Motor neuron (in vitro differentiated cells): Measurements from ENCODE around the gene C5orf24. TPM values are rescaled to one million over a fixed set of nuclear protein-coding genes. Genes with fewer than 3 reads are reported as not detected.

ENCODE experiments used
- ATAC-seq, 8 experiments: fragments of 200-7000 bp; cut with Tn5 transposase; replicated peaks in 6 of 8; 2 replicates each; pipeline ENCODE4 v1.8.0; 2021; ENCODE audit warnings: mild to moderate bottlenecking in 8 of 8, moderate library complexity in 8 of 8
- H3K27ac ChIP-seq, 2 donors: fragments of 250-450 bp; sonication (Bioruptor Pico); 2 replicates each; pipeline ENCODE4 v1.9.0; 2021; ENCODE audit warnings: antibody characterized with exemption in 2 of 2, mild to moderate bottlenecking in 2 of 2, moderate library complexity in 1 of 2
- H3K4me1 ChIP-seq, 2 donors: fragments of 250-450 bp; sonication (Bioruptor Pico); replicated peaks in 1 of 2; 2 replicates each; pipeline ENCODE4 v1.6.1; 2021; ENCODE audit warnings: antibody characterized with exemption in 2 of 2, mild to moderate bottlenecking in 2 of 2, moderate library complexity in 1 of 2
- H3K4me3 ChIP-seq, 5 donors: fragments of 250-450 bp; sonication (Bioruptor Pico); 2 replicates each; pipeline ENCODE4 v1.9.0; 2021; ENCODE audit warnings: antibody characterized with exemption in 5 of 5, mild to moderate bottlenecking in 5 of 5, moderate library complexity in 4 of 5
- WGBS, 10 experiments: fragments of 450-650 bp; shearing (Covaris generic); methylation state at CpG; one replicate each; pipeline ENCODE4 v1.0.0; 2022; 5-methylcytosine and 5-hydroxymethylcytosine counted together
- in situ Hi-C, 9 experiments: fragments of 400-800 bp; cut with MboI; loops; one replicate each; pipeline ENCODE4 v1.15.0; 2021; ENCODE audit warnings: low sequenced_read_pairs in 9 of 9, low pct_unique_long_range_greater_than_20kb in 2 of 9; ENCODE audit not compliant: unreplicated experiment in 9 of 9
- total RNA-seq, 8 experiments: library from RNA; unstranded; fragments of 300-600 nt; gene quantifications; 2 replicates each; pipeline versions ENCODE4 v1.2.3 to v1.2.4, GENCODE V29; 2022

The C5orf24 gene
- 100 to 1,000 TPM in 2 of 8 experiments, 10 to 100 TPM in 6; 37.4 to 166 (median 47.4) TPM for total RNA-seq

DNA sequence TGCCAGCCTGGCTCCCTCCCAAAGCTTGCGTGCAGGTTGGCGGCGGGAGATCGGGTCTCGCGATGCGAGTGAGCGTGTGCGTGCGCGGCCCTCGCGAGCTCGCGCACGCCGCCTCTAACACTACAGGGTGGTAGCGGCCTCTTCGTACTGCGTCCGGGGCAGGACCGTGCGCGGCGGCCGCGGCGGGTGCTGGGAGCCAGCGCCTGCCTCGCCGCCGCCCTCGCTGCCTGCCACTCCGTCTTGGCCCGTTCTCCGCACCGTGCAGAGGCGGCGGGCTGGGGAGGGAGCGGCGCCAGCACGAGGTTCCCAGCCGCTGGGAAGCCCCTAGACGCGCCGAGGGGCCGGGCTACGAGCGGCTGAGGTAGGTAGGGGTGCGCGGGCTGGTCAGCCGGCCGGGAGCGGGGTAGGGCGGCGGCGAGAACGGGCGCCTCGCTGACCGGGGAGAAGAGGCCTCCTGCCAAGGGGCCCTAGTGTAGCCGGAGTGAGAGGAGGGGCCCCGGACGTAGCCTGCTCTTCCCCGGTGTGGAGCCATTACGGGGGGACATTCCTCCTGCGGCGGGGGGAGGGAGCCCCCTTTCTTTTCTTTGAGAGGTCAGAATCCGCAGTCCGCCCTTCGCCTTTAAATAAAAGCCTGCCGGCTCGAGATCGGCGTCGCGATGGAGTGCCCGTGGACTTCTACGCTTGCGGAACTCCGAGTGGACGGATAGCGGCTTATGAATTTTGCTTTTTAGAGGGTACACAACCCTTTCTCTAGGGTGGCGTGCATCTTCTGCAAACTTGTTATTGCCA, at the start of gene C5orf24:
C5orf24 (plus strand) TSS at position 117 of the 789 bp plus-strand sequence. CDS start 8,933 bp downstream, outside the sequence.
- in situ Hi-C loops: no loop called here
- peak within 1 kb of the TSS; percentile 94 to 97 for H3K27ac ChIP-seq
- peak; percentile 88 to 97 (median 96) for ATAC-seq
- H3K4me1 ChIP-seq: peaks cover 13 to 16% of the 10 kb centered on the region in 2 donors
- WGBS, 10 experiments: 0 to 3% (median 0%) methylated on average over 2 to 16 of the region's 84 CpGs; no CpG with 5 or more reads in 4 of the 10 experiments
- peak within 1 kb of the TSS; percentile 67 to 86 (median 77) for H3K4me3 ChIP-seq

DNA sequence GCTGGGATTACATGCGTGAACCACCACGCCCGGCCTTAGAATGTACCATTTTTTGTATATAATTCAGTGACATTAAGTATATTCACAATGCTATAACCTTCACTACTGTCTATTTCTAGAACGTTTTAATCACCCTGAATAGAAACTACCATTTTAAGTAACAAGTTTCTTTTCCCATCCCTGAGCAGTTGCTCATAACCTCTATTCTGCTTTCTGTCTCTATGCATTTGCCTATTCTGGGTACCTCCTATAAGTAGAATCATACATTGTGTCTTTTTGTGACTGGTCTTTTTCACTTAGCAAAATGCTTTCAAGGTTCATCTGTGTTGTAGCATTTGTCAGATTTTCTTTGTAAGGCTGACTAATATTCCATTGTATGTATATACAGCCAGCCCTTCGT, 47.3 kb upstream of the C5orf24 start:
- Histone ChIP-seq H3K27ac (no peak overlapping the region), H3K4me1 (no peaks in the 10 kb centered on the region), H3K4me3 (no peak overlapping the region)
- 33 to 98% (median 92%) methylated on average over 1 to 5 of the region's 5 CpGs; no CpG with 5 or more reads in 2 of the 10 experiments for WGBS, 10 experiments
- in situ Hi-C loops: loop anchor here in 1 of 9 experiments (25.0 kb wide), 1 partner anchor 111 kb away; no protein-coding TSS in a partner anchor
- no peak for ATAC-seq

DNA sequence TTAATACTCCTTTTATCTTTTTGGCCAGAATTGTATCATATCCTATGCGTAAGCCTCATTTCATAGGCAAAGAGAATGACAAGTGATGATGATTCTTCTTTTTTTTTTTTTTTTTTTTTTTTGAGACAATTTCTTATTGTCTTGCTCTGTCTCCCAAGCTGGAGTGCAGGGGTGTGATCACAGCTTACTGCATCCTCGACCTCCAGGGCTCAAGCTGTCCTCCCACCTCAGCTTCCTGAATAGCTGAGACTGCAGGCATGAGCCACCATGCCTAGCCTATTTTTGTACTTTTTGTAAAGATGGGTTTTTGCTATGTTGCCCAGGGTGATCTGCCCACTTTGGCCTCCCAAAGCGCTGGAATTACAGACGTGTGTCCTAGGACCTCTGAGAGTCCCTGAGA, 41.9 kb upstream of the C5orf24 start:
- H3K27ac ChIP-seq: no peak overlapping the region
- ATAC-seq: no peak
- no peaks in the 10 kb centered on the region for H3K4me1 ChIP-seq
- H3K4me3 ChIP-seq: no peak overlapping the region
- in situ Hi-C loops: no loop called here
- WGBS, 10 experiments: 80 to 100% (median 96%) methylated on average over 1 to 3 of the region's 4 CpGs; no CpG with 5 or more reads in 2 of the 10 experiments

DNA sequence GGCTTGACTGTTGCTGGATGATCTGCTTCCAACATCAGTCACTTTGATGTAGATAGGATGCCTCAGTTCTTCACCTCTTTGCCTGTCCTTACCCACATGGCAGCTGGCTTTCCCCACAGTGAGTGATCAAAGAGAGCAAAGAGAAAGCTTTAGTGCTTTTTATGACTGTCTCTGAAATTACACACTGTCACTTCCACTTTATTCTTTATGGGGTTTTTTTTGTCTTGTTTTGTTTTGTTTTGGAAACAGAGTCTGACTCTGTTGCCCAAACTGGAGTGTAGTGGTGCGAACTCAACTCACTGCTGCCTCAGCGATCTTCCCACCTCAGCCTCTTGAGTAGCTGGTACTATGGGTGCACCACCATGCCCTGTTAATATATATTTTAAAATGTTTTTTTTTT, 32.4 kb upstream of the C5orf24 start:
- no peaks in the 10 kb centered on the region for H3K4me1 ChIP-seq
- ATAC-seq: no peak
- H3K4me3 ChIP-seq: no peak overlapping the region
- in situ Hi-C loops: no loop called here
- H3K27ac ChIP-seq: no peak overlapping the region
- WGBS, 10 experiments: 90 to 100% (median 100%) methylated on average over 1 to 2 of the region's 2 CpGs; no CpG with 5 or more reads in 5 of the 10 experiments

DNA sequence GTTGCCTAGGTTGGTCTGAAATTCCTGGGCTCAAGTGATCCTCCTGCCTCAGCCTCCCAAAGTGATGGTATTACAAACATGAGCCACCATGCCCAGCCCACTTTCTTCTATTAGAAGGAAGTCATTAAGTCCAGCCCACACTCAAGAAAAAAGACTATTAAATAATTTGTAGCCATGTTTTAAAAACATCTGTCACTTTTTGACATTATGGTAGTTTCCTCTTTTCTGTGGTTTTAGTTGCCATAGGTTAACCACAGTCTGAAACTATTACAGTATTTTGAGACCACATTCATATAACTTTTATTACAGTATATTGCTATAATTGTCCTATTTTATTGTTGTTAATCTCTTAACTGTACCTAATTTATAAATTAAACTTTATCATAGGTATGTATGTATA, 31.9 kb upstream of the C5orf24 start:
- no peak overlapping the region for H3K4me3 ChIP-seq
- in situ Hi-C loops: no loop called here
- ATAC-seq: no peak
- H3K27ac ChIP-seq: no peak overlapping the region
- H3K4me1 ChIP-seq: no peaks in the 10 kb centered on the region

DNA sequence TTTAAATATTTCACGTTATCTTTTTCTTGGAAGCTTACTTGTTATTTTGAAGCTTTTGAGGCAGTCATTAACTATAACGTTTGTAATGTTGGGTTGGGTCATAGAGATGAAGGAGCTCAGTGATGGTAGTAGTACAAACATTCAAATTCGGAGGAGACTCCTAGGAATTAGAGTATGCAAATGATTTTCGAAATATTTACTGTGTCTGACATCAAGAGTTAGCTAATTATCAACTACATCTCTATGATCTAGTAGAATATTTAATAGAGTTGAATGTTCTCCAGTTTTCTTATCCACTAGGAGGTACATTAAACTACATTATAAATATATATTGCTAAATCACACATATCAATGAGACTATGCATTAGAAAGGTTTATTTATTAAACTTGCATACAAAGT, 28.8 kb upstream of the C5orf24 start:
- H3K4me1 ChIP-seq: no peaks in the 10 kb centered on the region
- ATAC-seq: no peak
- H3K4me3 ChIP-seq: no peak overlapping the region
- WGBS, 10 experiments: 37 to 100% (median 90%) methylated on average over 1 to 4 of the region's 4 CpGs
- no peak overlapping the region for H3K27ac ChIP-seq
- in situ Hi-C loops: no loop called here

DNA sequence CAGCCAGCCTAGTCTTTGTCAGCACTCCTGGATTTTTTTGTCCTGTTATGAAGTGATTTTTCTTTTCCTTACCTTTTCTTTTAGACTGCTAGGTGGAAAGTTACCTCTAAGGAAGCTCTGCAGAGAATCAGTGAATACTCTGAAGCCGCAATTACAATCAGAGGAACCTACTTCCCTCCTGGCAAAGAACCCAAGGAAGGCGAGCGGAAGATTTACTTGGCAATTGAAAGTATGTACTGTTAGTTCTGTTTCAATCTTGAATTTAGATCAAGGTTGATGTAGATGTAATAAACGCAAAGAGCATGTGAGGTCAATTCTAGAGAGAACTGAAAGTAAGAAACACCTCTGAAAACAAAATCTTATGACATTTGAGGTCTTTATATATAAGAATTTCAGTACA, 27.0 kb upstream of the C5orf24 start:
- no peak for ATAC-seq
- Histone ChIP-seq H3K4me1 (no peaks in the 10 kb centered on the region), H3K4me3 (no peak overlapping the region), H3K27ac (no peak overlapping the region)
- 74 to 100% (median 91%) methylated on average over 2 to 4 of the region's 4 CpGs for whole genome bisulfite sequencing, 10 experiments
- in situ Hi-C loops: no loop called here

DNA sequence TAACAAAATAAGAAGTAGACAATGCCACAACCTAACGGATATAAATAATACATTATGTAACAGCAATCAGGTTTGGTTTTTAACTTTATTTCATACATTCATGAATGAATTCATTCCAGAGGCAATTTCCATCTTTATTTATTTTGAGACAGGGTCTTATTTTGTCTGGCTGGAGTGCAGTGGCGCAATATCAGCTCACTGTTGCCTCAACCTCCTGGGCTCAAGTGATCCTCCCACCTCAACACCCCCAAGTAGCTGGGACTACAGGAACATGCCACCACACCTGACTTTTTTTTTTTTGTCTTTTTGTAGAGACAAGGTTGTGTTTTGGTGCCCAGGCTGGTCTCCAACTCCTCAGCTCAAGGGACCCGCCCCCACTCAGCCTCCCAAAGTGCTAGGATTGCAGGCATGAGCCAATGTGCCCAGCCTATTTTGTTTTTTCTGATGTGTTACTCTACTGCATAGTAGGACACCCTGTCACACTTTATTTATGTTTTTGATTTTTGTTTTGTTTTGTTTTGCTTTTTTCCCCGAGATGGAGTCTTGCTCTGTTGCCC, 26.3 kb upstream of the C5orf24 start:
- Histone ChIP-seq H3K27ac (no peak overlapping the region), H3K4me3 (no peak overlapping the region), H3K4me1 (no peaks in the 10 kb centered on the region)
- ATAC-seq: no peak
- in situ Hi-C loops: no loop called here
- 85 to 100% (median 96%) methylated on average over 1 to 4 of the region's 4 CpGs for WGBS, 10 experiments

DNA sequence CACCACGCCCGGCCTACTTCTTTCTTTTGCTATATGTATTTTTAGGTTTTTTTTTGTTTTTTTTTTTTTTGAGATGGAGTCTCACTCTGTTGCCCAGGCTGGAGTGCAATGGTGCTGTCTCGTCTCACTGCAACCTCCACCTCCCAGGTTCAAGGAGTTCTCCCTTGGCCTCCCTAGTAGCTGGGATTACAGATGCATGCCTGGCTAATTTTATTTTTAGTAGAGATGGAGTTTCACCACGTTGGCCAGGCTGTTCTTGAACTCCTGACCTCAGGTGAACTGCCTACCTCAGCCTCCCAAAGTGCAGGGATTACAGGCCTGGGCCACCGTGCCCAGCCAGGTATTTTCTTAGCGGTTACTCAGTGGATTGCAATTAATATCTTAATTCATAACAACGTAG, 23.9 kb upstream of the C5orf24 start:
- in situ Hi-C loops: no loop called here
- Histone ChIP-seq H3K4me1 (no peaks in the 10 kb centered on the region), H3K27ac (no peak overlapping the region), H3K4me3 (no peak overlapping the region)
- WGBS, 10 experiments: 80 to 100% (median 98%) methylated on average over 1 to 5 of the region's 7 CpGs
- no peak for ATAC-seq

DNA sequence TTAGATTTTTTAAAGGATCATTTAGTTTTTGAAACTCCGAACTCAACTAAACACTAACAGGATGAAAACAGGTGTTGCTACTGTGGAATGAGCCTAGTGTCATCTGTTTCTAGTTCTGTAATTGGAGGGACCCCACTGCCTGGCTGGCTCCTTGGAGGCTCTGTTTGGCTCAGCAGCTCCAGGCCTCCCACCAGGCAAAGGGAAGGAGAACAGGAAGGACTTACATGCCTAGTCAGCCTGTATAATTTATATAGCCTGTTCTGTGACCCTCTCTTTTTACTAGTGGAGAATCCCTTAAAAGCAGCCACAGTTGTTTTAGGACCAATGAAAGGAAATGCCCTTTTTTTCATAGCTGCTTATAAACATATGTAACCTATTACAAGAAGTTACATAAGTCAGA, 21.1 kb upstream of the C5orf24 start:
- WGBS, 10 experiments: 50 to 100% (median 95%) methylated on average over 1 of the region's 1 CpG; no CpG with 5 or more reads in 4 of the 10 experiments
- ATAC-seq: no peak
- Histone ChIP-seq H3K4me1 (no peaks in the 10 kb centered on the region), H3K27ac (no peak overlapping the region), H3K4me3 (no peak overlapping the region)
- in situ Hi-C loops: no loop called here

DNA sequence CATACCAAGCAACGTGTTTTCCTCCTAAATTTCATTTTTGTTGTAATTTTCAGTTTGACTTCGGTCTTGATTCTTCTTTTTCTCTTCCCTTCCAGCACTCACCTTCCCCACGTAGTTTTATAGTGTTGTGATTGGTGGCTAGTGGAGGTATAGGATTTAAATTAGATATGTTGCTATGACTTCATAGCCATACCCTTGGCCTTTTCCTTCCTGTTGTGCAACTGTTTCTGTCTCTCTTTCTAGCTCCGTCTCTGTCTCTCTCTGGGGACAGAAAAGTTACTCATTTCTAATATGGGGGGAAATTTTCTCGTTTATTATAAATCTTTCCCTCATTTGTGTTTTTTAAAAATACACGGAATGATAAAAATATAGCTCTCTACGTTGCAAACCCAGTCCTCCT, 20.6 kb upstream of the C5orf24 start:
- ATAC-seq: no peak
- no peaks in the 10 kb centered on the region for H3K4me1 ChIP-seq
- no peak overlapping the region for H3K4me3 ChIP-seq
- 84 to 100% (median 94%) methylated on average over 5 to 7 of the region's 7 CpGs for WGBS, 10 experiments
- in situ Hi-C loops: no loop called here
- no peak overlapping the region for H3K27ac ChIP-seq

DNA sequence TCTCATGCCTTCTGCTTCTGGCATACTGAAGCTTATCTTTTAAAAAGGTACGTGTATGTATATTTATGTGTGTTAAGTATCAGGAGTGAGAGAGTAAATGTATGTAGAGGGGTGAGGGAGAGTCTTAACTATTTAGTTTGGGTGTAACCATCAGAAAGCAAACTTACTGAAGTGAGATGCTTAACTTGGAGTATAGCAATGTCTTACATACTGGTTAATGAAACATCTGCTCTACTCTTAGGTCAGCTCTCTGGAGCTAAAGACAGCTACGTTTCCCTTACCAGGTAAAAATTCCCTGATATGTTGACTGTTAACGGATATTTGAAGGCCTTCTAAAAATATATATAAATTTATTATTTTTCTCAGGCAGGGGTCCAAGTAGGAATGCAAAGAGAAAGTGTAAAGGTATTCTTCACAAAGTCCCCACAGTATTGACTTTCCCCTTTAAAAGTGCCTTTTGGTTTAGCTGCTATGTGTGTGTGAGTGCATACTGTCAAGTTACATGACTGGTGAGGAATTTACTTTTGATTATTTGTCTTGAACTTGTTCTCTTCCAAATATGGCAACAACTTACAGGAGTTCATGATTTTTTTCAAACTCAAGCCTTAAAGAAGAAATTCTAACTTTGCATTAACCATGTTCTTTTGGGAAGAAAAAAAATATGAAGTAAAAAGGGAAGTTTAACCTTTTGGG, 12.3 kb upstream of the C5orf24 start:
- H3K27ac ChIP-seq: no peak overlapping the region
- no peak for ATAC-seq
- 60 to 100% (median 97%) methylated on average over 1 to 3 of the region's 3 CpGs; no CpG with 5 or more reads in 1 of the 10 experiments for WGBS, 10 experiments
- no peaks in the 10 kb centered on the region for H3K4me1 ChIP-seq
- H3K4me3 ChIP-seq: no peak overlapping the region
- in situ Hi-C loops: no loop called here

DNA sequence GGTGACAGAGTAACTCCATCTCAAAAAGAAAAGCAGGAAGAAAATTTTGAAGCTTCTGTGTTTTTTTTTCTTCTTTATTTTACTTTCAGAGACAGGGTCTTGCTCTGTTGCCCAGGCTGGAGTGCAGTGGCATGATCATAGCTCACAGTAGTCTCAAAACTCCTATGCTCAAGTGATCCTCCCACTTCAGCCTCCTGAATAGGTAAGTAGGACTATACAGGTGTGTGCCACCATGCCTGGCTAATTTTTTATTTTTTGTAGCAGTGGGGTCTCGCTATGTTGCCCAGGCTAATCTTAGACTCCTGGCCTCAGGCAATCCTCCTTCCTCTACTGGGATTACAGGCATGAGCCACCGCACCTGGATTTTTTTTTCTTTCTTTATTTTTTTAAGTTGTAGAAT, 10.1 kb upstream of the C5orf24 start:
- no peak for ATAC-seq
- Histone ChIP-seq H3K4me3 (no peak overlapping the region), H3K27ac (no peak overlapping the region), H3K4me1 (no peaks in the 10 kb centered on the region)
- WGBS, 10 experiments: 94 to 100% (median 100%) methylated on average over 1 to 2 of the region's 2 CpGs; no CpG with 5 or more reads in 1 of the 10 experiments
- in situ Hi-C loops: no loop called here
